Left renal cortex interstitium (tissue), 4 donors: Measurements from ENCODE around the gene CANT1. TPM values are rescaled to one million over a fixed set of nuclear protein-coding genes. Genes with fewer than 3 reads are reported as not detected.
"Not testable (repeated sequence)": the region's sequence is repeated elsewhere in the genome, so short reads cannot be mapped to it uniquely, and the experiment has no call there.

ENCODE experiments used
- DNase-seq, 4 donors: peaks; one replicate each; pipeline ENCODE4 v3.0.0-alpha.2; 2013; ENCODE audit warnings: low read depth in 4 of 4, low spot score in 2 of 4, missing footprints in 1 of 4
- polyA plus RNA-seq, 4 donors: library from polyadenylated mRNA; unstranded; fragments of 120-200 nt; gene quantifications; one replicate each; pipeline ENCODE4 v1.2.1, GENCODE V29; 2013; ENCODE audit not compliant: insufficient read length in 4 of 4

The CANT1 gene
- polyA plus RNA-seq, 4 donors = 41.4 to 55.1 (median 47.4) TPM

DNA sequence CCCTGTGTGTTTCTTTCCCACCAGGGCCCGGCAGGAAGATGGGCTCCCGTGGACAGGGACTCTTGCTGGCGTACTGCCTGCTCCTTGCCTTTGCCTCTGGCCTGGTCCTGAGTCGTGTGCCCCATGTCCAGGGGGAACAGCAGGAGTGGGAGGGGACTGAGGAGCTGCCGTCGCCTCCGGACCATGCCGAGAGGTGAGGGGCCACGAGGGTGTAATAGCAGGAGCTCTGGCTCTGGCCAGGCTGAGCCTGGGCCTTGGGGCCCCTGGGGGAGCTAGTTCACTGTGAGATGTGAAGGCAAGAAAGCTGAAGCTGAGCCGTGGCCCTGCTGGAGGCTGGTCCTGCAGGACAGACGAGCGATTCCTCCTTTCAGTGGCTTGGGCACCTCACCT lies 34.4 kb upstream of the CANT1 start:
- no peak for DNase-seq

GRCh38 chr17:79043191-79043930 lies 33.8 kb upstream of the CANT1 start:
- DNase-seq = no peak

GRCh38 chr17:79042421-79043190 lies 33.0 kb upstream of the CANT1 start:
- no peak for DNase-seq

GRCh38 chr17:79041723-79042420 lies 32.3 kb upstream of the CANT1 start:
- DNase-seq = no peak

GRCh38 chr17:79041041-79041570 lies 31.5 kb upstream of the CANT1 start:
- no peak for DNase-seq

GRCh38 chr17:79039886-79040285 lies 30.3 kb upstream of the CANT1 start:
- DNase-seq = no peak

- DNase-seq = no peak
Observed at GRCh38 chr17:79039171-79039570, 29.6 kb upstream of the CANT1 start.

DNA sequence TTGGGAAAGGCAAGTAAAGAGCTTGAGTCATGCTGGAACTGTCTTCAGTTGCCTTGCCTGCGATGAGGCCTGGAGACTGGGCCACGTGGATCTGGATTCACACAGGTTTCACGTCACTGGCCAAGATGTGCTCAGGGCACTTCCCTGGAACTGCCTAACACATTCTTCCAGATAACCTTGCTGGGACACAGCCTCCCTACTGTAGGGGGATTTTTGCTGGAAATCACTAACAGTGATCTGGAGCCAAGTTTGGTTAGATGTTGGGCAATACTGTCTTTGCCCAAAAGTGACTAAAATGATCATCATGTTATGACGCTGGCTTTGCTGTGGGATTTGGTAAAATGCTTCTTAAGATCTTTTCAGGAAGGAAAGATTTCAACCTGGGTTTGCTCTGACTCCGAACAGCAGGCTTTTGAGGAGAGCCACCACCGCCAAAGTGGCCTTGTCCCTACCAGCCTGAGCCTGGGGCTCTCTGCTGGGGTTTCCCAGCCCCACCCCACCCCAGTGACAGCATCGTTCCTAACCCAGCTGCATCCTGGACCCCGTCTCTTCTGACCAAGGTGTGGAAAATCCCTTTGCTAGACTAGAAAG lies 29.1 kb upstream of the CANT1 start:
- DNase-seq = no peak

- no peak for DNase-seq
Observed at GRCh38 chr17:79036596-79036995, 27.0 kb upstream of the CANT1 start.

GRCh38 chr17:79036181-79036580 lies 26.6 kb upstream of the CANT1 start:
- DNase-seq = no peak

- no peak for DNase-seq
Observed at GRCh38 chr17:79035686-79036085, 26.1 kb upstream of the CANT1 start.

- no peak for DNase-seq
Observed at GRCh38 chr17:79034931-79035485, 25.4 kb upstream of the CANT1 start.

DNA sequence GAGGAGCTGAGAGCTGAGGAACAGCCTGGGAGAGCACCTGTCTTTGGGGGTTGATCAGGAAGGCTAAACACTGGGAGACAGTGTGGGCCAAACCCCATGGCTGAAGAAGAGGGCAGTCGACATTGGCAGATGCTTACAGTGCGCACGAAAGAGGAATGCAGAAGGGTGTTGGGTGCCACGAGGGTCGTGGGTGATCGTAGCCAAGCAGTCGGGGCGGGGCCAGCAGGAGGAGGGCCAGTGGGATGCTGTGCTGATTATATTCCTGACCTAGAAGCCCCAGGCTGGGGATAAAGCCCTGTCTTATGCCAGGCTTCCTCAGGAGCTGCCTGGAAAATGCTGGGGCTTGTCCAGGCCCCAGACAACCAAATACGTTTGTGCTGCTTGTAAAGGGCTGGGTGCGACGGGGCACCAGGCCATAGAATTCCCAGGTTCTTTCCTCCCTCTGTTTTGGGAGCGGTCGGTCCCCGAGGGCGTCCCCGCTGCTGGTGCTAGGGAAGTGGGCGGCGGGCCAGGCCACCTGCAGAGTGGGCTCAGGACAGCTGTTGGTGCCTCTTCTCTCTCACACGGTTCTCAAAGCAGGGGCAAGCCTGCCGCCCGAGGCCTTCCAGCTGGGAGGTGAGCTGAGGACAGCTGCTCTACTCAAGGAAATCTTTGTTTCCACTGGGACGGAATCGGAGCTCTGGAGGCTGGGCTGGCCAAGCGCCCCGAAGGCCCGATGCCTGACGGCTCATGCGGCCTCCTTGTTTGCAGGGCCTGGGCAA lies 24.4 kb upstream of the CANT1 start:
- DNase-seq = no peak

GRCh38 chr17:79033046-79033616 lies 23.6 kb upstream of the CANT1 start:
- DNase-seq = no peak

GRCh38 chr17:79031996-79032875 lies 22.7 kb upstream of the CANT1 start:
- no peak for DNase-seq

- not testable (repeated sequence) for DNase-seq
Observed at GRCh38 chr17:79030636-79031035, 21.1 kb upstream of the CANT1 start.

GRCh38 chr17:79029327-79030009 lies 19.9 kb upstream of the CANT1 start:
- DNase-seq = no peak
